Keratinocyte (primary cell): ENCODE results near the gene FLVCR2. TPM values are rescaled to one million over a fixed set of nuclear protein-coding genes. Genes with fewer than 3 reads are reported as not detected.

Source experiments
- DNase-seq: peaks from one replicate; pipeline ENCODE4 v3.0.0-alpha.2; 2011; ENCODE audit warnings: low read depth, missing footprints, low spot score
- FAIRE-seq: peaks from 2 replicates; lab custom pipeline; 2011; peaks lifted over from hg19 to GRCh38; lab: Jason Lieb, UNC
- H2AFZ ChIP-seq: 2 replicates; pipeline ENCODE4 v1.6.0; 2012; ENCODE audit warnings: low read length, control low read depth, inconsistent platforms; ENCODE audit not compliant: control insufficient read depth
- H3K27ac ChIP-seq: 2 replicates; pipeline ENCODE4 v1.5.1; 2011; ENCODE audit warnings: low read length; ENCODE audit not compliant: control insufficient read depth, insufficient read depth
- H3K27me3 ChIP-seq: 3 replicates; pipeline ENCODE4 v1.6.0; 2011; ENCODE audit warnings: low read length; ENCODE audit not compliant: control insufficient read depth, insufficient read depth; ENCODE audit errors: extremely low read depth
- H3K36me3 ChIP-seq, 2 experiments: 2 replicates in 1 of 2; 3 replicates in 1 of 2; pipeline ENCODE4 v1.5.1; 2011; ENCODE audit warnings: low read length in 2 of 2, mild to moderate bottlenecking in 1 of 2; ENCODE audit not compliant: control insufficient read depth in 2 of 2, insufficient read depth in 2 of 2; ENCODE audit errors: extremely low read depth in 1 of 2
- H3K4me1 ChIP-seq: 3 replicates; pipeline ENCODE4 v1.5.1; 2011; ENCODE audit warnings: low read length; ENCODE audit not compliant: control insufficient read depth, insufficient read depth; ENCODE audit errors: extremely low read depth
- H3K4me2 ChIP-seq: 3 replicates; pipeline ENCODE4 v1.6.0; 2011; ENCODE audit warnings: low read depth, low read length; ENCODE audit not compliant: control insufficient read depth, insufficient read depth; ENCODE audit errors: extremely low read depth
- H3K4me3 ChIP-seq, 3 experiments: fragments of 200-600 bp in 1 of 3; sonication (generic) in 1 of 3; 2 replicates in 2 of 3; 3 replicates in 1 of 3; pipeline ENCODE4 v1.5.1; 2011 to 2016; ENCODE audit warnings: low read length in 3 of 3, mild to moderate bottlenecking in 3 of 3, control low read depth in 2 of 3, inconsistent platforms in 1 of 3, low read depth in 1 of 3, mixed read lengths in 1 of 3, mixed run types in 1 of 3, moderate library complexity in 1 of 3; ENCODE audit not compliant: control insufficient read depth in 2 of 3, insufficient read depth in 2 of 3; ENCODE audit errors: extremely low read depth in 1 of 3
- H3K79me2 ChIP-seq: 2 replicates; pipeline ENCODE4 v1.6.0; 2012; ENCODE audit warnings: low read length; ENCODE audit not compliant: control insufficient read depth, insufficient read depth
- H3K9ac ChIP-seq: 3 replicates; pipeline ENCODE4 v1.6.0; 2011; ENCODE audit warnings: low read length; ENCODE audit not compliant: control insufficient read depth, insufficient read depth; ENCODE audit errors: extremely low read depth
- H3K9me1 ChIP-seq: 3 replicates; pipeline ENCODE4 v1.6.0; 2011; ENCODE audit warnings: low read length; ENCODE audit not compliant: control insufficient read depth, insufficient read depth; ENCODE audit errors: extremely low read depth
- H3K9me3 ChIP-seq: 2 replicates; pipeline ENCODE4 v1.5.1; 2012; ENCODE audit warnings: low read depth, low read length; ENCODE audit not compliant: control insufficient read depth
- H4K20me1 ChIP-seq: 3 replicates; pipeline ENCODE4 v1.6.0; 2011; ENCODE audit warnings: low read length; ENCODE audit not compliant: control insufficient read depth, insufficient read depth; ENCODE audit errors: extremely low read depth
- CTCF ChIP-seq, 3 experiments: IDR thresholded peaks in 1 of 3; conservative IDR thresholded peaks in 1 of 3; optimal IDR thresholded peaks in 1 of 3; 2 replicates in 2 of 3; 3 replicates in 1 of 3; pipeline versions ENCODE3 to v1.5.1; 2011; ENCODE audit warnings: low read length in 3 of 3, mild to moderate bottlenecking in 3 of 3, moderate library complexity in 2 of 3, control low read depth in 1 of 3, inconsistent platforms in 1 of 3; ENCODE audit not compliant: insufficient read depth in 2 of 3; ENCODE audit errors: extremely low read depth in 1 of 3
- EZH2 ChIP-seq: IDR thresholded peaks from one replicate; pipeline ENCODE4 v1.6.1; 2012; ENCODE audit warnings: inconsistent platforms, mild to moderate bottlenecking, low read length, moderate library complexity
- dilution Hi-C: fragments of 300-500 bp; cut with MboI; formaldehyde crosslinking; loops from one replicate; pipeline ENCODE4 v1.7.0; 2020; ENCODE audit warnings: low sequenced_read_pairs; ENCODE audit not compliant: extremely low pct_ligation_motif_present
- polyA plus RNA-seq, 5 experiments: library from polyadenylated mRNA; depleted of rRNA in 3 of 5; stranded (reverse) in 3 of 5; stranded (forward) in 1 of 5; unstranded in 1 of 5; fragments of >200 nt; gene quantifications; 1 replicate in 1 of 5; 2 replicates in 3 of 5; 3 replicates in 1 of 5; pipeline versions ENCODE4 v1.2.1 to v1.2.3, GENCODE V29; 2011 to 2012; ENCODE audit warnings: missing spikeins in 2 of 5, low read depth in 1 of 5, low replicate concordance in 1 of 5

Gene FLVCR2
- polyA plus RNA-seq, 1 donor (not counting 4 experiments of a cell fraction or from before 2014, with no cell fraction given), result 0.45 TPM

GRCh38 chr14:75662966-75663365 lies 84.5 kb downstream of the FLVCR2 start:
- DNase-seq (no peak), FAIRE-seq (no peak)
- Histone ChIP-seq H3K9me1 (no peaks in the 10 kb centered on the region), H3K9me3 (no peaks in the 10 kb centered on the region), H3K9ac (no peak overlapping the region), H3K4me3 (no peak overlapping the region), H3K27ac (no peak overlapping the region), H4K20me1 (no peaks in the 10 kb centered on the region), H3K27me3 (no peaks in the 10 kb centered on the region), H3K4me1 (peaks cover 14% of the 10 kb centered on the region), H2AFZ (no peak overlapping the region), H3K36me3 (peaks cover 0 to 7% of the 10 kb centered on the region in 2 experiments), H3K79me2 (peaks cover 34% of the 10 kb centered on the region), H3K4me2 (no peak overlapping the region)
- dilution Hi-C loops, result no loop called here
- TF ChIP-seq CTCF (optimal IDR thresholded peaks at IDR 0.05 in 1 of 3, IDR thresholded peaks at IDR 0.05 in 1 of 3, conservative IDR thresholded peaks at IDR 0.05 in 1 of 3; ENCODE audit: extremely low read depth in 1 of 3, insufficient read depth in 2 of 3, low read length in 3 of 3) (no peak), EZH2 (no peak)

- dilution Hi-C loops, result no loop called here
- FAIRE-seq, result no peak
- no peaks in the 10 kb centered on the region for H3K9me3 ChIP-seq
- H3K36me3 ChIP-seq, result peaks cover 0 to 11% of the 10 kb centered on the region in 2 experiments
- no peak overlapping the region for H2AFZ ChIP-seq
- H3K9ac ChIP-seq, result no peak overlapping the region
- H3K9me1 ChIP-seq, result no peaks in the 10 kb centered on the region
- H4K20me1 ChIP-seq, result no peaks in the 10 kb centered on the region
- peaks cover 11% of the 10 kb centered on the region for H3K79me2 ChIP-seq
- DNase-seq, result no peak
- H3K27ac ChIP-seq, result no peak overlapping the region
- peaks cover 4% of the 10 kb centered on the region for H3K4me1 ChIP-seq
- TF ChIP-seq EZH2 (no peak), CTCF (optimal IDR thresholded peaks at IDR 0.05 in 1 of 3, IDR thresholded peaks at IDR 0.05 in 1 of 3, conservative IDR thresholded peaks at IDR 0.05 in 1 of 3; ENCODE audit: extremely low read depth in 1 of 3, insufficient read depth in 2 of 3, low read length in 3 of 3) (no peak)
- no peaks in the 10 kb centered on the region for H3K27me3 ChIP-seq
- no peak overlapping the region for H3K4me3 ChIP-seq
- H3K4me2 ChIP-seq, result no peak overlapping the region
Observed at GRCh38 chr14:75667099-75667765, 88.8 kb downstream of the FLVCR2 start.
